Upper lobe of left lung (tissue), 4 donors: Measurements from ENCODE around the gene SLC7A6OS.

ENCODE experiments used
- POLR2A ChIP-seq, 4 donors: fragments of 450-650 bp; IDR thresholded peaks; one replicate each; pipeline ENCODE4 v1.5.1; 2016 to 2017; ENCODE audit warnings: antibody characterized with exemption in 4 of 4, mild to moderate bottlenecking in 2 of 4
- POLR2AphosphoS5 ChIP-seq, 2 donors: sonication (generic); formaldehyde crosslinking; IDR thresholded peaks; one replicate each; pipeline ENCODE4 v1.5.1; 2017; ENCODE audit warnings: antibody characterized with exemption in 2 of 2
- TF ChIP-seq, protein P1 (sequence below), 6 experiments: fragments of 450-650 bp in 4 of 6; fragments of 200-600 bp in 2 of 6; sonication (generic) in 2 of 6; IDR thresholded peaks; one replicate each; pipeline ENCODE4 v1.5.1; 2016 to 2019; ENCODE audit warnings: antibody characterized with exemption in 6 of 6

DNA sequence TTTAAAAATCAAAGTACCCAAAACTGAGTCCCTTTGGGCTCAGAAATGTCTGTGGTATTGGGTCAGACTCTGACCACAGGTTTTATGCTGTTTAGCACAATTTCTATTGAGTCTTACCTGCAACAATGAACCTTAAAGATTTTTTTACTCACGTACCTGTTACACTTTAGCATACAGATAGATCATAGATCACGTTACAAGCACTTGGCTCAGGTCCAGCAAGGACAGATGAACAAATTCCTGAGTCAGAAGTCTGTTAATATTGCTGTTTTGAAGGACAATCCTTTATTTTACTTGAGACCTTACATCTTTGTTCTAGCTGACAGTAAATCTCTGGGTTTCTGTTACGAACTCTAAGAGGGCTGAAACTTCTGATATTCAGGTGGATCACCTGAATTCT is 12.8 kb downstream of the SLC7A6OS start:
- TF ChIP-seq, protein P1, sequence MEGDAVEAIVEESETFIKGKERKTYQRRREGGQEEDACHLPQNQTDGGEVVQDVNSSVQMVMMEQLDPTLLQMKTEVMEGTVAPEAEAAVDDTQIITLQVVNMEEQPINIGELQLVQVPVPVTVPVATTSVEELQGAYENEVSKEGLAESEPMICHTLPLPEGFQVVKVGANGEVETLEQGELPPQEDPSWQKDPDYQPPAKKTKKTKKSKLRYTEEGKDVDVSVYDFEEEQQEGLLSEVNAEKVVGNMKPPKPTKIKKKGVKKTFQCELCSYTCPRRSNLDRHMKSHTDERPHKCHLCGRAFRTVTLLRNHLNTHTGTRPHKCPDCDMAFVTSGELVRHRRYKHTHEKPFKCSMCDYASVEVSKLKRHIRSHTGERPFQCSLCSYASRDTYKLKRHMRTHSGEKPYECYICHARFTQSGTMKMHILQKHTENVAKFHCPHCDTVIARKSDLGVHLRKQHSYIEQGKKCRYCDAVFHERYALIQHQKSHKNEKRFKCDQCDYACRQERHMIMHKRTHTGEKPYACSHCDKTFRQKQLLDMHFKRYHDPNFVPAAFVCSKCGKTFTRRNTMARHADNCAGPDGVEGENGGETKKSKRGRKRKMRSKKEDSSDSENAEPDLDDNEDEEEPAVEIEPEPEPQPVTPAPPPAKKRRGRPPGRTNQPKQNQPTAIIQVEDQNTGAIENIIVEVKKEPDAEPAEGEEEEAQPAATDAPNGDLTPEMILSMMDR (IDR thresholded peaks at IDR 0.05) = no peak
- TF ChIP-seq POLR2A (IDR thresholded peaks at IDR 0.05) (no peak), POLR2AphosphoS5 (IDR thresholded peaks at IDR 0.05) (no peak)
